NCI-H2196 (cell line): Measurements from ENCODE around the gene NPHS1.
"Not testable (repeated sequence)": the region's sequence is repeated elsewhere in the genome, so short reads cannot be mapped to it uniquely, and the experiment has no call there.

ENCODE experiments used
- DNase-seq: peaks from one replicate; lab custom pipeline; 2025; ENCODE audit not compliant: unreplicated experiment; lab: John Stamatoyannopoulos, UW

The NPHS1 gene

DNA sequence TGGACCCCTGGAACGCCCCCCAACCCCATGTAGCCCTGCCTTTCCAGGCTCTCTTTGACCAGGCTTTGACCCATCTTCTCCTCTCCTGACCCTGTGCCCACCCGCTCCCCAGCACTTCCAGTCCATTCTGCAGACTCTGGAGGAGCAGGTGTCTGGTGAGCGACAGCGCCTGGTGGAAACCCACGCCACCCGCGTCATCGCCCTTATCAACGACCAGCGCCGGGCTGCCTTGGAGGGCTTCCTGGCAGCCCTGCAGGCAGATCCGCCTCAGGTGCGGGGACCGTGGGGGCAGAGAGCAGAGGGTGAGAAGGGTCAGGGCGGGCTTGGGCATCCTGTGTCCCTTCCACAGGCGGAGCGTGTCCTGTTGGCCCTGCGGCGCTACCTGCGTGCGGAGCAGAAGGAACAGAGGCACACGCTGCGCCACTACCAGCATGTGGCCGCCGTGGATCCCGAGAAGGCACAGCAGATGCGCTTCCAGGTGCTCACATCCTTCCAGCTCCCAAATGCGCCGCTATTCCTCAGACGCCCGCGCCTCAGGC is 22.2 kb upstream of the NPHS1 start:
- DNase-seq, result no peak

DNA sequence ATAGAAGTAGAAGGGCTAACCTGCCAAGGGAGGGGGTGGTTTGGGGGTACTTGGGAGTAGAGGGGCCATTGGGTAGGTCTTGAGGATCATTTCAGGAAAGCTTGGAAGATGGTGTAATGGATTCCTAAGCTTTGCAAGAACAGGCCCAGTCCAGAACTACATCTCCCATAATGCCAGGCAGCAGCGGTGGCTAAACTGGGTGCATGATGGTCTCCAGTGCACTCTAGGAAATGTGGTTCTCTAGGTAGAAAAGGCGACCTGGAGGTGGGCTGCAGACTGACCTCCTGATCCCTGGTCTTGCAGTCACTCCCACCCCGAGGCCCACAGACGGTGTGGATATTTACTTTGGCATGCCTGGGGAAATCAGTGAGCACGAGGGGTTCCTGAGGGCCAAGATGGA is 19.9 kb upstream of the NPHS1 start:
- no peak for DNase-seq

- DNase-seq, result no peak
Measured at GRCh38 chr19:35871611-35872010, 19.3 kb upstream of the NPHS1 start.

DNA sequence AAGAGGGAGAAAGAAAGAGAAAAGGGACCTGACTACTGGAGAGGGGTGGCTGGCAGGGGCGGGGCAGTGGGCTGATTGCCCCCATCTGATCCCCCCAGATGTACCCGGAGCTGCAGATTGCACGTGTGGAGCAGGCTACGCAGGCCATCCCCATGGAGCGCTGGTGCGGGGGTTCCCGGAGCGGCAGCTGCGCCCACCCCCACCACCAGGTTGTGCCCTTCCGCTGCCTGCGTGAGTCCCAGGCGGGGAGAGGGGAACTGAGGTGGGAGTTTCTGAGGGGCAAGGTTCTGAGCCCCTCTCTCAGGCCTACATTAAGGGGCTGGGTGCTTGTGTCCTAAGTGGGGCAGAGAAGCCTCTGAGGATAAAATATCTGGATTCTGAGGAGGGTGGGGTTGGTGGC is 18.5 kb upstream of the NPHS1 start:
- DNase-seq, result no peak

GRCh38 chr19:35870124-35870736 is 17.9 kb upstream of the NPHS1 start:
- DNase-seq, result not testable (repeated sequence)

DNA sequence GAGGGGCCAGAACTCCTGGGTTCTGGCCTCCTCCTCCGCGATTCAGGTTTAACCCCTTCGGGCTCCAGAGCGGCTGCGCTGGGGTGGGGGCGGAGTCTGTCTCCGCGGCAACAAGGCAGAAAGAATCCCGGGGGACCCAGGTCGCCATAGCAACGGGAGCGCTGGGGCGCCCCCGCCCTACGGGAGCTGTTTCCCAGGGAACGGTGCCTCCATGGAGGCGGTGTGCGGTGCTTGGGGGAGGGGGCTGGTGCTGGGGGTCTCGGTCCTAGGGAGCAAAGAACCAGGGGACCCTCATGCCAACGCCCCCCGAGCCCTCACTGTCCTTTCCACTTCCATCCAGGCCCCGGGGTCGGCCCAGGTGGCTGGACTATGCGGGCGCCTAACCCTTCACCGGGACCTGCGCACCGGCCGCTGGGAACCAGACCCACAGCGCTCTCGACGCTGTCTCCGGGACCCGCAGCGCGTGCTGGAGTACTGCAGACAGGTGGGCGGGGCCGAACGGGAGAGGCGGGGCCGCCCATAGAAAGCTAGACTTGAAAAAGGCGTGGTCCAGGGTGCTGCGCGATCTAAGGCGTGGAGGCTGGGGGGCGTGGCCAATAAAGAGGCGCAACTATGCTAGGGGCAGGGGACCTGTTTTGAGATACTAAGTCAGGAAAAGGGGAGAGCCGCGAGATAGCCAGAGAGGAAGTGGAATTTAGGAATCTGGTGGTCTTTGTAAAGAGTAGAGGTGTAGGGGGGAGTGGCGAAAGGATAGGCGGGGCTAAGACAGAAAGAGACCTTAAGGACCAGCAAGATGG is 17.2 kb upstream of the NPHS1 start:
- peak; percentile 94 for DNase-seq

GRCh38 chr19:35868823-35869326 is 16.6 kb upstream of the NPHS1 start:
- DNase-seq, result no peak

DNA sequence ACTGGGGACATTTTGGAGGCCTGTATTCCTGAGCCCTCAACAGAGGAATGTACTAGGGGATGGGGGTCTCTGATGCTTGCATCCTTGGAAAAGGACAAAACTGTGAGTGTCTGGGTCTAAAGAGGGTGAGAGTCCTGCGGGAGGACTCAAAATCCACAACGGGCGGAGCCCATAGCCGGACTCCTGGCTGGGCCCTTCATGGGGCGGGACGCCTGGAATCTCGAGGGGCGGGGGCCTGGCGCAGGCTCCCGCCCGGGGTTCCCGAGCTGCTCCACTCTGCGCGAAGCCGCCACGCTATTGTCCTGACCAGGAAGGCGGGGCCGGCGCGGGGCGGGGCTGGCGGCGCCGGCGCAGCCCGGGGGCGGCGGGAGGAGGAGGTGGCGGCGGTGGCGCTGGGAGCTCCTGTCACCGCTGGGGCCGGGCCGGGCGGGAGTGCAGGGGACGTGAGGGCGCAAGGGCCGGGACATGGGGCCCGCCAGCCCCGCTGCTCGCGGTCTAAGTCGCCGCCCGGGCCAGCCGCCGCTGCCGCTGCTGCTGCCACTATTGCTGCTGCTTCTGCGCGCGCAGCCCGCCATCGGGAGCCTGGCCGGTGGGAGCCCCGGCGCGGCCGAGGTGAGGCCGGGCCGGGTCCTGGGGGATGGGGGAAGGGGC is 16.0 kb upstream of the NPHS1 start, which contains the start of gene APLP1:
Gene APLP1, plus strand, starts transcription at position 403 of the 651 bp plus-strand sequence. Its CDS starts 63 bp downstream, at position 466.
- DNase-seq, result peak; percentile 72

DNA sequence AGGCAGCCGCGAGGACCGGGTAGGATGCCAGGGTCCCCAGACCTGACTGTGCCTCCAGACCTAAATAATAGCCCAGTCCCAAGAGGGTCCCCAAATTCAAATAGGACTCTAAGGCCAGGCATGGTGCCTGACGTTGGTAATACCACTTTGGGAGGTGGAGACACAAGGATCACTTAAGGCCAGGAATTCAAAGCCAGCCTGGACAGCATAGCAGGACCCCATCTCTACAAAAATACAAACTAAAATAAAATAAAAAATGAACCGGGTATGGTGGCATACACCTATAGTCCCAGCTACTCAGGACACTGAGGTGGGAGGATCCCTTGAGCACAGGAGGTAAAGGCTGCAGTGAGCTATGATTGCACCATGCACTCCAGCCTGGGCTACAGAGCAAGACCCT is 10.7 kb upstream of the NPHS1 start:
- DNase-seq, result no peak

DNA sequence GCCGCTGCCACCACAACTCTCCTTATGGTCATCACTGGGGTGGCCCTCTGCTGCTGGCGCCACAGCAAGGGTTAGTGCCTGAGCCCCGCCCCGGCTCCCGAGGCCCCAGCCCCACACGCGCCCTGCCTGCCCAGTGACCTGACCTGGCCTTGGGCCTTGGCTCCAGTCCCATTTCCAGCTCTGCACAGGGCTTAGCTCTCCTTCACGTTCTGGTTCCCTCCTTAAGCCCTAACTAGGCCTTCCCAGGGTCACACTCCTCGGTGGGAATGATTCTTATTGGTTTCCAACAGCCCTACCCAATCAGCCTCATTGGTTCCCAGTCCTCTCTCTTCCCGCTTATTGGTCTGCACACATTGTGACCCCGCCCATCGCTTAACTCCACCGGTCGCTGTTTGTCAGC is 10.2 kb upstream of the NPHS1 start:
- DNase-seq, result no peak

GRCh38 chr19:35861640-35862160 is 9.4 kb upstream of the NPHS1 start:
- DNase-seq, result no peak

DNA sequence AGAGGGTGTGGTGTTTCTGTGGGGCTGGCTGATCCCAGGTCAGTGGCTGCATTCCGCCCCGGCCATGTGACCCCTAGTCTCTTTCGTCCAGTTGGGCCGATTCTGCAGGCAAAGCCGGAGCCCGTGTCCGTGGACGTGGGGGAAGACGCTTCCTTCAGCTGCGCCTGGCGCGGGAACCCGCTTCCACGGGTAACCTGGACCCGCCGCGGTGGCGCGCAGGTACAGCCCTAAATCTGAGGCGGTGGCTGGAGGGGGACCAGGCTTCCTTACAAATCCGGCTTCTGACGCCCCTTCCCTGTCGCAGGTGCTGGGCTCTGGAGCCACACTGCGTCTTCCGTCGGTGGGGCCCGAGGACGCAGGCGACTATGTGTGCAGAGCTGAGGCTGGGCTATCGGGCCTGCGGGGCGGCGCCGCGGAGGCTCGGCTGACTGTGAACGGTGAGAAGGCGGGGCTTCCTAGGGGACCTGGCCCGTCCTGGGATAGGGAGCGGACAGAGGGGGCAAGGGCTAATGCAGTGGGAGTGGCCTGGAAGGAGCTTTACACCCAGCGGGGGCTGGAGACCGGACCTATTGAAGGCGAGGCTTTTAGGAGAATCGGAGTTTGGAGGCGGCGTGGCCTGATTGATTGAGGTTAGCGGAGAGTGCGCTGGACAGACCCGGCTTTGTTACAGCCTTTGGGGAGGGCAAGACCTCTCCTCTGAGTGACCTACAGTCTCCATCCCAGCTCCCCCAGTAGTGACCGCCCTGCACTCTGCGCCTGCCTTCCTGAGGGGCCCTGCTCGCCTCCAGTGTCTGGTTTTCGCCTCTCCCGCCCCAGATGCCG is 8.7 kb upstream of the NPHS1 start:
- no peak for DNase-seq

DNA sequence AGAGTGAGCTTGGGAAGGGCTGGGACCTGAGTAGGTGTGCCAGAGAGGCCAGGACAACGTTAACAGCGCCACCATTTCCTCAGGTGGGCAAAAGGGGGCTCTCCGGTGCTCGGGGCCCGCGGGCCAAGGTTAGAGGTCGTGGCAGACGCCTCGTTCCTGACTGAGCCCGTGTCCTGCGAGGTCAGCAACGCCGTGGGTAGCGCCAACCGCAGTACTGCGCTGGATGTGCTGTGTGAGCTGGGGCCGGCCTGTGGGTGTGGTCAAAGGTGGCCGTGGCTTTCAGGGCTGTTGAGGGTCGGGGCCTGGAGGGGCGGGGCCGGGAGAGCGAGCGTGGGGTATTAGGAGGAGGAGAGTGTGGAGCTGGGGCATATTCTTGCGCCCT is 8.1 kb upstream of the NPHS1 start:
- no peak for DNase-seq

DNA sequence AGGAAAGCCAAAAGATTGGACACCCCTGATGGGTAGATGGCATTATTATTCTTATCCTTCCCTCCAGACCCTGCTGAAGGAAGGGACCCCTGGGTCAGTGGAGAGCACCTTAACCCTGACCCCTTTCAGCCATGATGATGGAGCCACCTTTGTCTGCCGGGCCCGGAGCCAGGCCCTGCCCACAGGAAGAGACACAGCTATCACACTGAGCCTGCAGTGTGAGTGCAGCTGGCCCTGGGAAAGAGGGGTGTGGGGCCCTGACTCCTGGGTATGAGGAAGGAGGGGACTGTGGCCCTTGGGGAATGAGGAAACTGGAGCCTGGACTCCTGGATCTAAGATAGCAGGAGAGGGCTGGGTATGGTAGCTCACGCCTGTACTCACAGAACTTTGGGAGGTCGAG is 7.1 kb upstream of the NPHS1 start:
- no peak for DNase-seq

DNA sequence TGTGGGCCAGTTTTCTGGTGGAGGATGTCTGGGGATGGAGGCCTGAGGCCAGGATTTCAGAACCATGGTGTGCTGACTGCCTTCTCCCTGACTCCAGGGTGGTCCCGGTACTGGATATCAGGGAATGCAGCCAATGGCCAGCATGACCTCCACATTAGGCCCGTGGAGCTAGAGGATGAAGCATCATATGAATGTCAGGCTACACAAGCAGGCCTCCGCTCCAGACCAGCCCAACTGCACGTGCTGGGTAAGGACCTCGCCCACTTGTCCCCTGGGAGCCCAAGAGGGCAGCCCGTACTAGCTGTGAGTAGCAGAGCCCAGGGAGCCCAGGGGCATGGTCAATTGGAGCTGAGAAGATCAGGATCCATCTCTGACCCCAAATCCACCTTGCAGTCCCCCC is 6.0 kb upstream of the NPHS1 start:
- no peak for DNase-seq

DNA sequence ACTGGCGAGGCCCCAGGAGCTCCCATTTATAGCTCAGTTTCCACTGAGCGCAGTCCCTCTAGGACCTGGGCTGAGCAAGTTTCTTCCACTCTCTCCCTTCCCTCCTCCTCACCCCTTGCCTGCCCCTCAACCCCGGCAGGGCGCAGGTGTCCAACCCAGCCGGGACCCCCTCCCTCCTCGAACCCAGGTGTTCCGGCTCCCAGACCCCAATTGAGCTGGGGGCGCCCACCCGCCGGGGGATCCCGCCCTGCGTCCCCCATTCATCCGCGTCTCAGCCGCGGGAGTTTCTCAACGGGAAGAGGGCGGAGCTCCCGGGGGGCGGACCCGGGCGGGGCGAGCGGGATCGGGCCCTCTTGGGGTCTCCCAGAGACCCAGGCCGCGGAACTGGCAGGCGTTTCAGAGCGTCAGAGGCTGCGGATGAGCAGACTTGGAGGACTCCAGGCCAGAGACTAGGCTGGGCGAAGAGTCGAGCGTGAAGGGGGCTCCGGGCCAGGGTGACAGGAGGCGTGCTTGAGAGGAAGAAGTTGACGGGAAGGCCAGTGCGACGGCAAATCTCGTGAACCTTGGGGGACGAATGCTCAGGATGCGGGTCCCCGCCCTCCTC is 4.3 kb upstream of the NPHS1 start, which contains the start of gene KIRREL2:
Gene KIRREL2, plus strand, starts transcription at position 366 of the 604 bp plus-strand sequence. Its CDS starts 209 bp downstream, at position 575.
- DNase-seq, result no peak

DNA sequence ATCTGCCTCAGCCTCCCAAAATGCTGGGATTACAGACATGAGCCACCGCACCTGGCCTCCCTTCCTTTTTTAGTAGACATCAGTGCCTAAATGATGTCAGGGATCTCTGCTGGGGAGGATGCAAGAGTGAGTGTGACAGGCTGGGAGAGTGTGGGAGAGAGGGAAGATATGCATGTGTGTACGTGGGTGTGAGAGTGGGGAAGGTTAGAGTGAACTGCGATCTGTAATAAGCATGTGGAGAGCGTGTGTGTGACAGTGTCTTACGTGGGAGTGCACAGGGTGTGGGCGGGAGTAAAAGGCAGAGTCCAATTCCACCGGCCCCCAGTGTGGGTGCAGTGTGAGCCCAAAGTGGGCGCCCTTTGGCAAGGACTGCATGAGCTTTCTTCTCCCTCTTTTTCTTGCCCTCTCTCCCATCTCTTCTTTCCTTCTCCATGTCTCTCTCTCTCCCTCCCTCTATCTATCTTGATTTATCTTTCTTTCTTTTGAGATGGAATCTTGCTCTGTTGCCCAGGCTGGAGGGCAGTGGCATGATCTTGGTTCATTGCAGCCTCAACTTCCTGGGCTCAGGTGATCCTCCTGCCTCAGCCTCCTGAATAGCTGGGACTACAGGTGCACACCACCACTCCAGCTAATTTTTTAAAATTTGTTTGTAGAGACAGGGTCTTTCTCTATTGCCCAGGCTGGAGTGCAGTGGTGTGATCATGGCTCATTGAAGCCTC is 893 bp upstream of the NPHS1 start:
- no peak for DNase-seq

DNA sequence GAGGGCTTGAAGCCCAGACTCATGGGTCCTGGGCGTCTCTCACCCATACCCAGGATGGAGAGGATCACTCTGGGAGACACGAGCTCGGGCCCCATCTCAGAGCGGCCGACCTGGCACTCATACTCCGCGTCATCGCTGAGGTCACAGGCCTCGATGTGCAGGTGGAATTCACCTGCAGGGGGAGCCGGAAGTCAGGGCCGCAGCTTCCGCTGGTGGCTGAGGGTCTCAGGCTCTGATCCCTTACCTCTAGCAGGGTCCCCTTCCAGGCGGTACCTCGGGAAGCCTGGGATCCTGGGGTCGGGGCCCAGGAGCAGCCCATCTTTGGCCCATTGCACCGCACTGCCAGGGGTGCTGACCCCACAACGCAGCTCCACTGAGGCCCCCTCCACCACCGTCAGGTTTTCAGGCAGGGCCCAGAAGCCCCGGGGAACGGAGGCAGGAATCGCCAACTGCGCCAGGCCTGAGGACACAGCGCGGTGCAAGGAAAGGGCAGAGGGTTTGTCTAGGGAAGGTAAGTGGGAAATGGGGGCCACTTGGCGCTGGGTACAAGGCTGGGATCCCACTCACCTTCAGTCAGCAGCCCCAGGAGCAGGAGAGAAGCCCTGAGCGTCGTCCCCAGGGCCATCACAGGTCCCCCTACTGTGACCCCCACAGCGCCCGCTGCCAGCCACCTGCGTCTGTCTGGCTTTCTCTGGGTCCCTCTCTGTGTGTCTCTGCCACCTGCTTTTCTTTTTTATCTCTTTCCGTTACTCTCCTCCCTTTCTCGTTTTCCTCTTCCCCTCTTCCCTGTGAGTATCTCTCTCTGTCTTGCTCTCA is 883 bp downstream of the NPHS1 start:
- no peak for DNase-seq
